ENCODE results near the gene NCOA7. TPM values are rescaled to one million over a fixed set of nuclear protein-coding genes. Genes with fewer than 3 reads are reported as not detected.

The NCOA7 gene
- total RNA-seq, 1 donor, result 52.7 TPM

- no peak for TF ChIP-seq CTCF (IDR thresholded peaks at IDR 0.05; ENCODE audit: insufficient read depth, low read depth, low read length)
Observed at GRCh38 chr6:125746019-125746414, 44.7 kb upstream of the NCOA7 start.

GRCh38 chr6:125746731-125747588, 43.8 kb upstream of the NCOA7 start:
- H3K4me3 ChIP-seq (ENCODE audit: low read depth, low read length), result peak overlapping the region; percentile 65
- no peak for TF ChIP-seq CTCF (IDR thresholded peaks at IDR 0.05; ENCODE audit: insufficient read depth, low read depth, low read length)
- peak; percentile 73 for DNase-seq (ENCODE audit: low read depth)

More at GRCh38 chr6:125746019-125746414, 44.7 kb upstream of the NCOA7 start:
- no peak overlapping the region for H3K4me3 ChIP-seq (ENCODE audit: low read depth, low read length)
- no peak for DNase-seq (ENCODE audit: low read depth)

GRCh38 chr6:125747589-125748405, 43.0 kb upstream of the NCOA7 start:
- DNase-seq (ENCODE audit: low read depth), result no peak
- no peak for TF ChIP-seq CTCF (IDR thresholded peaks at IDR 0.05; ENCODE audit: insufficient read depth, low read depth, low read length)
- peak overlapping the region; percentile 65 for H3K4me3 ChIP-seq (ENCODE audit: low read depth, low read length)

GRCh38 chr6:125748406-125749172, 42.2 kb upstream of the NCOA7 start:
- peak; percentile 23 for DNase-seq (ENCODE audit: low read depth)
- H3K4me3 ChIP-seq (ENCODE audit: low read depth, low read length), result peak overlapping the region; percentile 65
- TF ChIP-seq CTCF (IDR thresholded peaks at IDR 0.05; ENCODE audit: insufficient read depth, low read depth, low read length), result no peak

GRCh38 chr6:125749173-125749864, 41.4 kb upstream of the NCOA7 start, which contains the start of gene HEY2:
Gene HEY2 (plus strand): TSS chr6:125749632. CDS start chr6:125749777, 145 bp downstream.
- peak; percentile 90 for DNase-seq (ENCODE audit: low read depth)
- peak within 1 kb of the TSS; percentile 65 for H3K4me3 ChIP-seq (ENCODE audit: low read depth, low read length)
- no peak for TF ChIP-seq CTCF (IDR thresholded peaks at IDR 0.05; ENCODE audit: insufficient read depth, low read depth, low read length)

All from fibroblast of villous mesenchyme (primary cell).